Vein endothelial cell (primary cell): ENCODE data around the gene HEPACAM. TPM values are rescaled to one million over a fixed set of nuclear protein-coding genes. Genes with fewer than 3 reads are reported as not detected.

Experiments used
- total RNA-seq: library from RNA; depleted of rRNA; stranded (reverse); fragments of >200 nt; gene quantifications from 2 replicates; pipeline ENCODE4 v1.2.3, GENCODE V29; 2012

HEPACAM gene, protein sequence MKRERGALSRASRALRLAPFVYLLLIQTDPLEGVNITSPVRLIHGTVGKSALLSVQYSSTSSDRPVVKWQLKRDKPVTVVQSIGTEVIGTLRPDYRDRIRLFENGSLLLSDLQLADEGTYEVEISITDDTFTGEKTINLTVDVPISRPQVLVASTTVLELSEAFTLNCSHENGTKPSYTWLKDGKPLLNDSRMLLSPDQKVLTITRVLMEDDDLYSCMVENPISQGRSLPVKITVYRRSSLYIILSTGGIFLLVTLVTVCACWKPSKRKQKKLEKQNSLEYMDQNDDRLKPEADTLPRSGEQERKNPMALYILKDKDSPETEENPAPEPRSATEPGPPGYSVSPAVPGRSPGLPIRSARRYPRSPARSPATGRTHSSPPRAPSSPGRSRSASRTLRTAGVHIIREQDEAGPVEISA
- total RNA-seq: 0.19 TPM in 1 of 2 replicates, not detected in the other

GRCh38 chr11:124935548-124936514 is at the start of gene HEPACAM:
TSS of gene HEPACAM (minus strand) at chr11:124936047. CDS start at chr11:124936006, 41 bp downstream.

DNA sequence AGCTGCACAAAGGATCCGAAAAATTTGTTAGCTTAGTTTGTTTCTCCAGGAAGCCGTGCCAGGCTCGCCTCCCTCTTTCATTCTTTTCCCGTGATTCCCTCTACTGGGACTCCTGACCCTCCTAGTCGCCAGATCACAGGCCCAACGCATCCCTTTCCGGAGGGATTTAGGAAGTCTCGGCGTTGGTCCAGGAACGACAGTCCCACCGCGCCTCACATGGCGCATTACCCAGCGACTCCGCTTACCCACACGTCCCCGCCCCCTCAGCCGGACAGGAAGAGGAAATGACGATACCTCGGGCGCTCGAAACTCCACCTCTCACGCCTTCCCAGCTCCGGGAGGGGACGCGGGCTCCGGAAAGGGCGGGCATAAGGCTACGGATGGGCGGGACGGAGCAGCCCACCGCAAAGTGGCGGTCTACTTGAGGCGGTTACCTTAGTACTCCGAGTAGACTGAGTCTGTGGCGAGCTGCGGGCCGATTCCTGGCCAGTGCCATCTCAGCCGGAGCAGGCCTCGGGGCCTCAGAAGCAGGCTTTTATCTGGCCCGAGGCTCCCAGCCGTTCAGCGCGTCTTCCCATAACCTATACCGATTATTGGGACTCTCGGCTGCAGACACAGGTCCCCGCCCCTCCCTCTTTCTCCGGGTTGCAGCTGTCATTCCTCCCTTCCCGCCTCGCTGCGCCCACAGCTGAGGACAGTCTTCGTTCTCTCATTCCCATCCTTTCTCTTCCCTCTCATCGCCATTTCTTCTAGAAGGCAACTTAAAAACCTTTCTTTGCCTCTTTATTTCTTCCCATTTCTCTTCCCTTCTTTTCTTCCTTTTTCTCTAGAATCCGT is 18.1 kb upstream of the HEPACAM start, which contains the start of gene CCDC15:
Gene CCDC15 (plus strand): TSS at position 450 of the 837 bp plus-strand sequence. CDS start 531 bp downstream, outside the sequence.

DNA sequence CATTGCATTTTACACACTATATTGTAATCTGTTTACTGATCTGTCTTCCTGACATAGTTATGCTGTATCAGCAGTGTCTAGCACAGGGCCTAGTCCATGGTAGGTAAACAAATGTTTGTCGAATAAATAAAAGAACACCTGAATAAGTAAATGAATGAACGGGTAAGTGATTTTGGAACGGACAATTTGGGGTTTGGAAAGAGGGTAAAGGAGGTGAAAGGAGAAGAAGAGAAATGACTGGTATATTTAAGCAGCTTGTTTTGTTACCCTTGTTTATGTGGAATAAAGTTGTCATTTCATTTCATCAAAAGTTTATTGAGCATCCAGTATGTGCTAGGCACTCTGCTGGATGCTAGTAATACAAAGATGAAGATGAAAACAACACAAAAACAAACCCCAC is 16.9 kb downstream of the HEPACAM start, which contains the start of gene HEPN1:
Gene HEPN1 (plus strand): TSS at position 301 of the 400 bp plus-strand sequence.

DNA sequence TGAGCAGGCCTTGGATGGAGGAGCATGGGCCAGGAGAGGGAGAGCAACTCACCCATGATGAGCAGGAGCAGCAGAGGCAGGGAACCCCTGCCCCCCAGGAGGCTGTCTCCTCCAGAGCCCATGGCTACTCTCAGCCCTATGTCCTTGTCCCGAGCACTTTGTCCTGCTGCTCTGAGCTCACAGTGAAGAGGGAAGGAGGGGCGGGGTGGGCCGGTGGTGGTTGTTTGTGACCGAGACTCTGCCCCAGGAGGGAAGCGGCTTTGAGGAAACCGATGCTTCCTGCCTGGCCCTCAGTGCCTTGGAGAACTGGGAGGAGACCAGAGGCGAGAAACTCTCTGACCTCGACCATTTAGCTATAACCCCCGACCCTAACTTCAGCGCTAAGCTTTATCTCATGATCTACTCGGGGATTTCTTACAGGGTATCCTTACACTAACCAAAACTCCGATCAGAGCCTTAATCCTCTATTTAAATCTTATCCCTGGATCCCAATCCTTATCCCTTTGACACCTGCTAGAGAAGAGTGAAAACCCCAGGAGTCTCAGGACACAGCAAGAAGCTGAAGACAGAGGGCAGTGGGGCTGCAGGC is 38.1 kb downstream of the HEPACAM start, which contains the start of gene ROBO4:
Gene ROBO4 (minus strand): TSS at position 192 of the 589 bp plus-strand sequence. CDS start 70 bp downstream, at position 122.

Other genes with a start within 250 kb of the HEPACAM start
- gene NRGN, start 196.1 kb downstream of the HEPACAM start, total RNA-seq: 2.6 and 4.8 TPM in 2 replicates
- gene VSIG2, start 183.8 kb downstream of the HEPACAM start, total RNA-seq: 0.33 and 0.86 TPM in 2 replicates
- 114 and 190 TPM in 2 replicates for gene ESAM, start 173.8 kb downstream of the HEPACAM start, total RNA-seq
- 15.4 and 15.8 TPM in 2 replicates for gene MSANTD2, start 135.6 kb downstream of the HEPACAM start, total RNA-seq
- gene ROBO3, start 70.6 kb downstream of the HEPACAM start, total RNA-seq: 20.5 and 50.6 TPM in 2 replicates
- gene ROBO4, start 38.2 kb downstream of the HEPACAM start, total RNA-seq: 505 and 745 TPM in 2 replicates
- gene HEPN1, start 16.8 kb downstream of the HEPACAM start, total RNA-seq: 0.19 and 0.33 TPM in 2 replicates
- gene CCDC15, start 18.2 kb upstream of the HEPACAM start, total RNA-seq: 1.6 and 4.2 TPM in 2 replicates
- 0.98 and 2.7 TPM in 2 replicates for gene SLC37A2, start 127.3 kb upstream of the HEPACAM start, total RNA-seq
- gene TMEM218, start 175.6 kb upstream of the HEPACAM start, total RNA-seq: 14.4 and 23.1 TPM in 2 replicates
- 0.10 and 0.33 TPM in 2 replicates for gene PKNOX2, start 228.7 kb upstream of the HEPACAM start, total RNA-seq